K562 treated with DMSO at 1 percent for 24 hours (cell line): Measurements from ENCODE around the gene MACROD2. TPM values are rescaled to one million over a fixed set of nuclear protein-coding genes. Genes with fewer than 3 reads are reported as not detected.

Experiments used
- total RNA-seq: library from RNA; unstranded; fragments of 300-600 nt; gene quantifications from 2 replicates; pipeline ENCODE4 v1.2.3, GENCODE V29; 2022; ENCODE audit warnings: low read depth; ENCODE audit not compliant: insufficient read depth

The MACROD2 gene
- total RNA-seq, result not detected in 2 replicates

GRCh38 chr20:13995086-13995665 is at the start of gene MACROD2:
MACROD2 (plus strand) TSS chr20:13995516.

DNA sequence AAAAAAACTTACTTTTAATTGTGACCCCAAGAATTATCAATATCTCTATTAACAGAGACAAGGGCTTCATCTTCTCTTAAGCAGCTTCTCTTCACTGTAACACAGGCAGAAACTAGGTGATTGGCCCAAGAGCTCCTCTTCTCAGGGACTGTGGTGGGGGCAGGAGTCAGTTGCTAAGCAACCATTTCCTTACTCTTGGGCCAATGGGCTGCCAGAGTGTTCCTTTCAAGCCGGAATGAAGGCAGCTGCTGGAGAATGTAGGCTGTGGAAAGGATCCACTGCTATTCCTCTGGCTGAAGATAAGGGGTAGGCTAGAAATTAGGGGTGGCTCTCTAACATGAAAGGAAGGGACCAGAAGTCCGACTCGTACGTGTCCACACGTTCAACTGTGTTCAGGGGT is 4.9 kb upstream of the MACROD2 start, which contains the start of gene SEL1L2:
SEL1L2 (minus strand) TSS at position 150 of the 400 bp plus-strand sequence; CDS start at position 70, 80 bp downstream.

DNA sequence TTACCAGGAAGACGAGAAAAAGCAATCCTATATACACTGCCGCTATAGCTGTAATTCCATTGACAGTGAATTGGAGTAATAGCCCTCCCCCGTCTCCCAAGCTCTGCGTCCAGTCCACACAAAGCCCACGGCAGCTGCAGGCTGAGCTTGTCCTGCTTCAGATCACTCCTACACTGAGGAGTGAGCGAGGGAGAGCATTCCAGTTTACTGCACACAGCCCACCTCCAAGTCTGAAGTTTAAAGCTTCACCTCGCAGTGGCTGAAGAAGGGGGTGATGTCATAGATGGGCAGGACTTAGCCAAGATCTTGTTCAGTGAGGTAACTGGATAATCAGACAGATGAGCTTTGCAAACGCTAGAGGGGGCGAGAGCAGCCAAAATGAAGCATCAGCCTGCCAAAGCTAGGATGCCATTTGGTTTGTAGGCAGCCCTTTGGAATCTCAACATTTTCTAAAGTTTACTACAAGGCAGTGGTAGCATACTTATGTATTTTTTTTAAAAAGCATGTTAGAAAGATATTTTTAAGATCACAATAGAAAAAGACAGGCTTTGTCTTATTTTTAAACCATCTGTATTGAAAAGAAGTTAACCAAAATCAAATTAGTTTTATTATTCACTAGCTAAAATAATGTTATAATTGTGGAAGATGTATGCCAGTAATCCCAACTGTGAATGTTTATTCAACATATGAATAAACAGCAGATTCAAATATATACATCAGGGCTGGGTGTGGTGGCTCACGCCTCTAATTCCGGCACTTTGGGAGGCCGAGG is 342.3 kb downstream of the MACROD2 start, which contains the start of gene FLRT3:
FLRT3 (minus strand) TSS at position 213 of the 772 bp plus-strand sequence. CDS start 10,106 bp downstream, outside the sequence.

Other genes with a start within 250 kb of the MACROD2 start
- gene ESF1, start 210.6 kb upstream of the MACROD2 start, total RNA-seq, result 4.7 and 5.3 TPM in 2 replicates
- 2.1 and 5.1 TPM in 2 replicates for gene NDUFAF5, start 210.5 kb upstream of the MACROD2 start, total RNA-seq
- gene SEL1L2, start 4.9 kb upstream of the MACROD2 start, total RNA-seq, result not detected in 2 replicates